EL (cell line): Measurements from ENCODE around the gene TRAM1L1.

ENCODE experiments used
- DNase-seq: peaks from one replicate; pipeline ENCODE4 v3.0.0-alpha.2; 2016

The TRAM1L1 gene

GRCh38 chr4:117084866-117085701, at the start of gene TRAM1L1:
TSS of gene TRAM1L1 (minus strand) at chr4:117085576. CDS start at chr4:117085393, 183 bp downstream.
- DNase-seq = peak; percentile 35

DNA sequence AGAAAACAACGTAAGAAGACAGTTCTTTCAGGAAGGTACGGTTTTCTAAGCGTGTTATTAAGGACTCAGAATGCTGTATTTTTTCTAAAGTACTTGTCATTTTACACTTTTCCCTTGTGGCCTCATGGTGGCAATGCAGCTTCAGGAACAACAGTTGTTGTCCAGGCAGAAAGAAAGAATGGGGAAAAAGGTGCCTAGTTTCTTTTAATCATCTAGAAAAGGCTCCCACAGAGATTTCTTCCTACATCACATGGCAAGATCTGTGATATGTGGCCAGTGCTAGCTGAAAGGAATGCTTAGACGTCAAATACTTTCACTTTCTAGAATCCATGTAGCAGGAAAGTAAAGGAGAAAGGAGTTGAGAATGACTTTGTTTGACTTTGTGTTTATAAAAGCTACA, 49.0 kb upstream of the TRAM1L1 start:
- peak; percentile 8 for DNase-seq

DNA sequence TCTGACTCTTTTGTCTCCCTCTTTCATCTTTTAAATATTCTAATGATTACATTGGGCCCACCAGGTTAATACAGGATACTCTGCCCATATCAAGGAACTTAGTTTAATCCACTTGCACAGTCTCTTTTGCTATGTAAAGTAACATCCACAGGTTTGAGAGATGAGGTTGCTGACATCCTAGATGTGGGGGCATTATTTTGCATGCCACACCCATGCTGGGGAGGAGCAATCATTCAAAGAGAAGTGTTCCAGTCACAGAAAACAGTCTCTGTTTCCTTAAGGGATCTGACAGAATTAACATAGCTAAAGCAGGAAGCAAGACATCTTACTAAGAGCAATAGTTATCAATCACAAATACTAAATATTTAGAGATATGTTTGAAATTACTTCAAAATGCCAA, 11.5 kb upstream of the TRAM1L1 start:
- DNase-seq = no peak

DNA sequence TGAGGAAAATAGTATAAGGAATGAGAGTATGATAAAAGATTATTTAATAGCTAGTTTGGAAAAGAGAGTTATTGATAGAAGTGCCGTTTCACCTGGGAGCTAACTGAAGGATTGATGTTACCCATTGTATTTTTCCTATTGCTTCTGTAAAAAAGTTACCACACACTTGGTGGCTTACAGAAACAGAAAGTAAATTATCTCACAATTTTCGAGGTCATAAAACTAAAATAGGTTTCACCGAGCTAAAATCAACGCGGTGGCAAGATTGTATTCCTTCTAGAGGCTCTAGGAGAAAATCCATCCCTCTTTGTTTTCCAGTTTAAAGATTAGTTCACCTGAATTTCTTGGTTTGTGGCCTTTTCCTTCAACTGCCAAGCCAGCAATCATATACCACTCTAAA, 11.1 kb upstream of the TRAM1L1 start:
- no peak for DNase-seq

DNA sequence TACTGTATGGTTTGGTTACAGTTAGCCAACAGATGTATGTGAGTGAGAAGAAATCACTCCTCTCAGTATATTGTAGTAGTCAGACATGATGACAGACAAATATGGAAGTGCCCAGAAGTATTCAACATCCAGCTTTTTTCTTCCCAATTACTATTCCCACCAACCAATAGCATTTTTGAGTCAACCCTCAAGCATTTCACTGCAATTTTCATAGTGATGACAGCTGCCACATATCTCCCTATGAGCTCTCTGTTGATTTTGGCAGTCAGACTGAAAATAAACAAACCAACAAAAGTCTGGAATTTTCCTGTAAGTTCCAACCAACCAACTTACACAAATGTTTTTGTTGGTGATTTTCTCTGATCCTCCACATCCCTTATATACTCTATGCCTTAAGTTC, 8.2 kb upstream of the TRAM1L1 start:
- no peak for DNase-seq

DNA sequence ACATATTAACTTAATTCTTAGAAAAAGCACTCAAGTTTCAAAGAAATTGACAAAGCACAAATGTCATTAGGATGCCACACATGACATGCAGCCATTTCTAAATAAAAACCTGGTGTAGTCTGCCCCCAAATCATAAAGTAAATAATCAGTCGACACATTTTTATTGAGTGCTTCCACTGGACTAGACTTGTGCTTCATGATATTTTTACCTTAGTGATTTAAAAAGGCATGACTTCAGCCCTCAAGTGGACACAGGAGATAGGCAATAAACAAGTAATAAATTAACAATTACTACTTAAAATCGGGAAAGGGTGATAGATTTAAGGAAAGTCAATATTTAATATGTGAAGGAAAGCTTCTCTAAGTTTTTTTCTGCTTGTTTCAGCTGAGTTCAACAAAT, 7.6 kb downstream of the TRAM1L1 start:
- no peak for DNase-seq

DNA sequence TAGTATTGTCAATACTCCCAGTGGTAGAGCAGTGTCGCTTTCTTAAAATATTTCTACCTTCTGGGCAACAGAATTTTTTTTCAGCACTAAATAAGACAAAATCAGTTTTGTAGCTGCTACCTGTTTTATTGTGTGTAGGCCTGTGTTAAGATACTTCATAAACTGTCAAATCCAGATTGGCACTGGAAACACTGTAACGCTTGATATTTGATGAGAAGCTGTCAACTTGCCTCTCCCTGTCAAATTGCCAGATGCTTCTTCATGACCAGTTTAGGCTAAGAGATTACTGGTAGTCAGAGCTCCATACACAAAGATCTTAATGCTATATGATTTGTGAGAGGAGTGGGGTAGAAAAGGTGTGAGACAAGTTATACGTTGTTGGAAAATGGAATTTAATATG, 17.3 kb downstream of the TRAM1L1 start:
- DNase-seq = no peak

- DNase-seq = no peak
Observed at GRCh38 chr4:117063961-117064696, 21.2 kb downstream of the TRAM1L1 start.

GRCh38 chr4:117042962-117043361, 42.4 kb downstream of the TRAM1L1 start:
- no peak for DNase-seq
